Bronchial epithelial cell (primary cell): Measurements from ENCODE around the gene KIF9. TPM values are rescaled to one million over a fixed set of nuclear protein-coding genes. Genes with fewer than 3 reads are reported as not detected.
A peak's percentile ranks its signal among the peaks of the same experiment; 100 is the strongest.

Experiments used
- DNase-seq: peaks from one replicate; pipeline ENCODE4 v3.0.0-alpha.2; 2010; ENCODE audit warnings: low read depth
- FAIRE-seq: peaks from 2 replicates; lab custom pipeline; 2011; peaks lifted over from hg19 to GRCh38; lab: Jason Lieb, UNC
- H3K27me3 ChIP-seq: 2 replicates; pipeline ENCODE4 v1.5.1; 2011; ENCODE audit warnings: low read length; ENCODE audit not compliant: control insufficient read depth, insufficient read depth
- H3K36me3 ChIP-seq: 2 replicates; pipeline ENCODE4 v1.5.1; 2011; ENCODE audit warnings: low read length; ENCODE audit not compliant: control insufficient read depth, insufficient read depth
- H3K4me3 ChIP-seq: 2 replicates; pipeline ENCODE4 v1.5.1; 2011; ENCODE audit warnings: mild to moderate bottlenecking, low read depth, low read length, control low read depth
- total RNA-seq: library from RNA; depleted of rRNA; stranded (reverse); fragments of >200 nt; gene quantifications from 2 replicates; pipeline ENCODE4 v1.2.1, GENCODE V29; 2014
- TF ChIP-seq, protein P1 (sequence below): IDR thresholded peaks from 2 replicates; pipeline ENCODE4 v1.5.1; 2011; ENCODE audit warnings: mild to moderate bottlenecking, moderate library complexity, low read length, control low read depth, inconsistent platforms; ENCODE audit not compliant: insufficient read depth, severe bottlenecking

KIF9 gene
- total RNA-seq, 1 donor from 2014 or later, result 2.1 TPM

DNA sequence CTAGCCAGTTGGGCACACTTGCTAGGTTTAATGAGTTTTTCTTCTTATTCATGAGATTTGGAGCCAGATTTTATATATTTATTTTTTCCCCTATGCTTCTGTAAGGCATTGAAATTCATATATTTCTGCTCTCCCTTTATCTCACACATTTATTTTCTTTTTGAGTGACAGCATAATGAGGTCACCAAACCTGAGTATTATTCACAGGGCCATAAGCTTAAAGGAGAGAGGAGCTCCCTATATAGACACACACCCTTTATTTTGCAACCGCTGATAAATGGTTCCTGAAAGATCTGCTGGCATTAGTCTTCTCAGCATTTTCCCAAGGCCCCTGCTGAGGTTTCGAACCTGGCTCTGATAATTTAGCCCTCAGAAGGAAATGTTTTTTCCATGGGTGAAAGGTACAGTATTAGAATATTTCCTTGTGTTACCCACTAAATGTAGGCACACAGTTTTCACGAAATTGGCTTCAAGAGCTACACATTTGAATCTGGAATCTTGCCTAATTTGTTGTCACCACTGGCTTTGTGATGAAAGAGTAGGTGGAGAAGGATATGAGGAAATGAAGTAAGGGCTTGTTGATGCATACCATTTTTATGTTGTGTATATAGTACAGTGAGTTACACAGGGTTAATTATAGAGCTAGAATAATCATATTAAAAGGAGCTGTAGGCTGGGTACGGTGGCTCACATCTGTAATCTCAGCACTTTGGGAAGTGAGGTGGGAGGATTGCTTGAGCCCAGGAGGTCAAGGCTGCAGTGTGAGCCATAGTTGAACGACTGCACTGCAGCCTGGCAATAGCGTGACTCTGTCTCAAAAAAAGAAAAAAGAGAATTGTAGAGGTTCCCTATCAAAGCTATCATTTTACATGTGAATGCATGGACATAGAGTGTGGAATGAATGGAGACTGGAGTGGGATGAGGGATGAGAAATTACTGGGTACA lies 6.6 kb upstream of the KIF9 start:
- TF ChIP-seq, protein P1, sequence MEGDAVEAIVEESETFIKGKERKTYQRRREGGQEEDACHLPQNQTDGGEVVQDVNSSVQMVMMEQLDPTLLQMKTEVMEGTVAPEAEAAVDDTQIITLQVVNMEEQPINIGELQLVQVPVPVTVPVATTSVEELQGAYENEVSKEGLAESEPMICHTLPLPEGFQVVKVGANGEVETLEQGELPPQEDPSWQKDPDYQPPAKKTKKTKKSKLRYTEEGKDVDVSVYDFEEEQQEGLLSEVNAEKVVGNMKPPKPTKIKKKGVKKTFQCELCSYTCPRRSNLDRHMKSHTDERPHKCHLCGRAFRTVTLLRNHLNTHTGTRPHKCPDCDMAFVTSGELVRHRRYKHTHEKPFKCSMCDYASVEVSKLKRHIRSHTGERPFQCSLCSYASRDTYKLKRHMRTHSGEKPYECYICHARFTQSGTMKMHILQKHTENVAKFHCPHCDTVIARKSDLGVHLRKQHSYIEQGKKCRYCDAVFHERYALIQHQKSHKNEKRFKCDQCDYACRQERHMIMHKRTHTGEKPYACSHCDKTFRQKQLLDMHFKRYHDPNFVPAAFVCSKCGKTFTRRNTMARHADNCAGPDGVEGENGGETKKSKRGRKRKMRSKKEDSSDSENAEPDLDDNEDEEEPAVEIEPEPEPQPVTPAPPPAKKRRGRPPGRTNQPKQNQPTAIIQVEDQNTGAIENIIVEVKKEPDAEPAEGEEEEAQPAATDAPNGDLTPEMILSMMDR, result no peak
- no peak overlapping the region for H3K4me3 ChIP-seq
- FAIRE-seq (no peak), DNase-seq (peak; percentile 48)
- no peaks in the 10 kb centered on the region for H3K36me3 ChIP-seq
- no peaks in the 10 kb centered on the region for H3K27me3 ChIP-seq

DNA sequence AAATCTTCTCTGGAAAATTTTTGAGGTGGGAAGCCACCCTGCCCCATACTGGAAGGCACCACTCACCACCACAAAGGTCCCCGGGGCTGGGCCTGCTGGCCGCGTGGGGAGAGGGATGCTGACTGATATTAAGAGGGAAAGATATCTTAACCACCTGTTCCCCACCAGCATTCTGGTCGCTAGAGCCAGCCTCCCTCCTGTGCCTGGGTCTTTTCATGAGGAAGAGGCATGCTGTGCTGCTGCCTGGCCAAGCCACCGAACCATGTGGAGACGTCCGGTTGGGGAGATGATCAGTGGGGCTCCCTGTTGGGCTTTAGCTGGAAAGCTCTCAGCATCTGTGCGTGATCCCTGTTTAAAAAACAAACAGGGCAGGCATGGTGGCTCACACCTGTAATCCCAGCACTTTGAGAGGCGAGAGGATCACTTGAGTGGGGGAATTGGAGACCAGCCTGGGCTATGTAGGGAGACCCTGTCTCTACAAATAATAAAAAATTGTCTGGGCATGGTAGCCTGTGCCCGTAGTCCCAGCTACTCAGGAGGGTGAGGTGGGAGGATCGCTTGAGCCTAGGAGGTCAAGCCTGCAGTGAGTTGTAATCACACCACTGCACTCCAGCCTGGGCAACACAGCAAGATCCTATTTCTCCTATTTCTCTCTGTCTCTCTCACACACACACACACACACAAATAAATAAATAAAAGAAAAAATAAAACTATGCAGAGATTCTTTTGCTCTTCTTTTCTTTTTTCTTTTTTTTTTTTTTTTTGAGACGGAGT lies 1.2 kb upstream of the KIF9 start:
- Histone ChIP-seq H3K4me3 (peak overlapping the region; percentile 95), H3K27me3 (no peaks in the 10 kb centered on the region), H3K36me3 (no peaks in the 10 kb centered on the region)
- DNase-seq (no peak), FAIRE-seq (no peak)
- TF ChIP-seq, protein P1, result no peak

DNA sequence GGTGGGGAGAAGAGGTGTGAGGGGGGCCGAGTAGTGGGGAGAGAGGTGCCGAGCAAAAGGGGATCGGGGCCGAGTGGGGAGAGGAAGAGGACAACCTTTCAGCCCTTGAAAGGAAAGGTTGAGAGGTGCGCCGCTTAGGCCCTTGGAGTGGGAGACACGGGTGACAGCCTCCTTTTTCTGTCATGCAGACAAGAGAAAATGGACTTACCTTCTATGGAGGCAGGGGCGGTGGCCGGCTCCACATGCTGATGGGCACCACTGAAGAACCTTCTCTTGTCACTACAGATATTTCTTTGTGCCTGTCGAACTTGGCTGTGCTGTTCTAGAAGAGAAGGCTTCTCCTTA lies 566 bp upstream of the KIF9 start:
- peak overlapping the region; percentile 95 for H3K4me3 ChIP-seq
- H3K27me3 ChIP-seq, result no peaks in the 10 kb centered on the region
- H3K36me3 ChIP-seq, result no peaks in the 10 kb centered on the region
- DNase-seq (no peak), FAIRE-seq (no peak)
- TF ChIP-seq, protein P1, result no peak

DNA sequence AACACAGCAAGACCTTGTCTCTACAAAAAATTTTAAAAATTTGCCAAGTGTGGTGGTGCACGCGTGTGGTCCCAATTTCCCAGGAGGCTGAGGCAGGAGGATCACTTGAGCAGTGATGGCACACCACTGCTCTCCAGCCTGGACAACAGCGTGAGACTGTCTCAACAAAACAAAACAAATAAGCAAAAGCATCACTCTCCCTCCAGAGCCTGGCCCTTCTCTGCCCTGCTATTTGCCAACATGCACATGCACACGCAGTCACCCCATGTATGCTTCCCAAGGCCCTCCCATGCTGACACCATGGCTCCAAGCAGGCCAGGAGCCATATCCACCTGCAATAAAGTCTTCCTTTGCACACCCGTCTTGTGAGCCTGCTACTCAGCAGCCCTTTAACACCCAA lies 2.1 kb downstream of the KIF9 start:
- no peaks in the 10 kb centered on the region for H3K27me3 ChIP-seq
- no peak for FAIRE-seq
- H3K4me3 ChIP-seq, result no peak overlapping the region
- TF ChIP-seq, protein P1, result no peak
- no peaks in the 10 kb centered on the region for H3K36me3 ChIP-seq
- DNase-seq, result no peak

DNA sequence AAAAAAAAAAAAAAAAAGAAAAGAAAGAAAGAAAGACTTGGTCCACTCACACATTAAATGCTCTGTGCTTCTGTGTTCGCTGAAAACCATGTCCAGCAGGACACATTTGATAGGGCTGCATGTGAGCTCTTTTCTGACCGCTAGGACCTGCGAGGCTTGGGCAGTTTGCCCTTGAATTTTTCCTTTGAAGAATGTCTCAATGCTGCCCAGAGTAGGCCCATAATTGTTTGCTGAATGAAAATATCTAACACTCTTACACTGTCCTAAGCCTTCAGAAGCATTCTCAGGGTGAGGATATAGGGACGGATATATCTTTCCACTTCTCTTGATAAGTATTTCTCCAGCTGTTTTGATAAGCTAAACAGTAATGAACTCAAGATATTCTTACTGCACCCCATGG lies 6.0 kb downstream of the KIF9 start:
- TF ChIP-seq, protein P1, result no peak
- Histone ChIP-seq H3K4me3 (no peak overlapping the region), H3K36me3 (no peaks in the 10 kb centered on the region), H3K27me3 (no peaks in the 10 kb centered on the region)
- FAIRE-seq (no peak), DNase-seq (no peak)
